Kidney (tissue), 14 donors: ENCODE results near the gene DNAL4. TPM values are rescaled to one million over a fixed set of nuclear protein-coding genes. Genes with fewer than 3 reads are reported as not detected.
A peak's percentile ranks its signal among the peaks of the same experiment; 100 is the strongest.

Source experiments
- DNase-seq, 5 donors: peaks; one replicate each; pipeline ENCODE4 v3.0.0-alpha.2; 2013 to 2020
- FAIRE-seq: peaks from 2 replicates; lab custom pipeline; 2012; peaks lifted over from hg19 to GRCh38; lab: Jason Lieb, UNC
- H3K27ac ChIP-seq, 2 donors: one replicate each; pipeline ENCODE4 v1.7.0; 2013; ENCODE audit warnings: low read depth in 2 of 2, low read length in 2 of 2, inconsistent platforms in 1 of 2
- H3K27me3 ChIP-seq: one replicate; pipeline ENCODE4 v1.7.1; 2013; ENCODE audit warnings: low read length, inconsistent platforms; ENCODE audit not compliant: control insufficient read depth, insufficient read depth
- H3K36me3 ChIP-seq, 3 donors: one replicate each; pipeline versions ENCODE4 v1.7.0 to v1.7.1; 2013; ENCODE audit warnings: low read length in 3 of 3, control low read depth in 1 of 3, inconsistent platforms in 1 of 3; ENCODE audit not compliant: insufficient read depth in 3 of 3, control insufficient read depth in 2 of 3
- H3K4me1 ChIP-seq, 3 donors: one replicate each; pipeline versions ENCODE4 v1.7.0 to v1.7.1; 2013; ENCODE audit warnings: low read length in 3 of 3, inconsistent platforms in 1 of 3, low read depth in 1 of 3; ENCODE audit not compliant: control insufficient read depth in 2 of 3, insufficient read depth in 2 of 3
- H3K4me3 ChIP-seq, 3 donors: one replicate each; pipeline versions ENCODE4 v1.7.0 to v1.8.1; 2013; ENCODE audit warnings: low read length in 3 of 3, control low read depth in 1 of 3, inconsistent platforms in 1 of 3
- H3K9ac ChIP-seq, 3 donors: one replicate each; pipeline versions ENCODE4 v1.7.0 to v1.7.1; 2013; ENCODE audit warnings: low read length in 3 of 3, control low read depth in 1 of 3, inconsistent platforms in 1 of 3
- H3K9me3 ChIP-seq, 3 donors: one replicate each; pipeline versions ENCODE4 v1.7.0 to v1.7.1; 2013; ENCODE audit warnings: low read length in 3 of 3, control low read depth in 1 of 3, inconsistent platforms in 1 of 3; ENCODE audit not compliant: control insufficient read depth in 2 of 3, insufficient read depth in 1 of 3
- CTCF ChIP-seq: IDR thresholded peaks from 3 replicates; pipeline ENCODE4 v1.5.1; 2012; ENCODE audit warnings: mild to moderate bottlenecking, moderate library complexity, borderline replicate concordance; ENCODE audit not compliant: insufficient read depth; ENCODE audit errors: extremely low read depth
- intact Hi-C: fragments of 100-400 bp; cut with DNase I; formaldehyde crosslinking; loops from one replicate; pipeline ENCODE4 v1.11.1; 2022
- polyA plus RNA-seq: library from polyadenylated mRNA; stranded (reverse); fragments of 350-450 nt; fragmentation: Illumina TruSeq; extraction: RNeasy Lipid Tissue Mini Kit (QIAGEN cat#74804); gene quantifications from one replicate; pipeline ENCODE4 v1.2.3, GENCODE V29; 2014; ENCODE audit warnings: low read depth, low replicate concordance; ENCODE audit not compliant: insufficient read depth
- total RNA-seq: library from RNA; stranded (reverse); fragmentation: NEBNext Ultra II Directional; extraction: Animal tissue kit (Norgen Biotek cat#: 25700); gene quantifications from one replicate; pipeline ENCODE4 v1.2.1, GENCODE V29; 2021
- donor health status: control.
- donor health status: control.
- donor health status: control.
- donor health status: control.
- donor health status: control.
- donor health status: DM: yes; HTN: yes; CAD: no.
- donor health status: Normal renal cell carcinoma (clear cell type).

Gene DNAL4
- total and polyA plus RNA-seq, 2 donors from 2014 or later = 26.5 to 39.7 TPM

DNA sequence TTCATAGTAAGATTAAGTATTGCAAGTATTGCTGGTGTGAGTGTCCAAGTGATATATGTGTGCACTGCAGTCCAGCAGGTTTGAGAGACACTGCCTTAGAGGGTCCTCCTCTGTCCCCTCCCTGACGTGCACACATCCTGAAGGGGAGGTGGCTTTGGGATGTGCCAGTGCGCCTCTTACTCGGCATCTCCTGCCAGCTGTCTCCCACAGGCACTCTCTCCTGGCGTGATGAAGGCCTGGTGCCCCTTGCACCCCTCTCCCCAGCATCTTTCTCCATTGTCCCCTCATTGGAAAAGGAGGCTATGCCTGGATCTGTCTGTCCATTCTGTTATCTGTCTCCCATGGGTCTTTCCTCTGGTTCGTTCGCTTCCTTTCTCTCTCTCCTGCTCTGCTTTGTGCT lies 64.0 kb downstream of the DNAL4 start:
- H3K9ac ChIP-seq = no peak overlapping the region
- intact Hi-C loops = no loop called here
- no peak for TF ChIP-seq CTCF
- no peak for FAIRE-seq
- peak in 2 of 5 donors; percentile 18 to 33 for DNase-seq
- H3K4me3 ChIP-seq = no peak overlapping the region
- no peak overlapping the region for H3K27ac ChIP-seq
- H3K9me3 ChIP-seq = no peaks in the 10 kb centered on the region
- H3K4me1 ChIP-seq = peaks cover 0 to 18% (median 12%) of the 10 kb centered on the region in 3 donors
- peaks cover 8 to 54% (median 45%) of the 10 kb centered on the region in 3 donors for H3K36me3 ChIP-seq
- H3K27me3 ChIP-seq = no peaks in the 10 kb centered on the region

DNA sequence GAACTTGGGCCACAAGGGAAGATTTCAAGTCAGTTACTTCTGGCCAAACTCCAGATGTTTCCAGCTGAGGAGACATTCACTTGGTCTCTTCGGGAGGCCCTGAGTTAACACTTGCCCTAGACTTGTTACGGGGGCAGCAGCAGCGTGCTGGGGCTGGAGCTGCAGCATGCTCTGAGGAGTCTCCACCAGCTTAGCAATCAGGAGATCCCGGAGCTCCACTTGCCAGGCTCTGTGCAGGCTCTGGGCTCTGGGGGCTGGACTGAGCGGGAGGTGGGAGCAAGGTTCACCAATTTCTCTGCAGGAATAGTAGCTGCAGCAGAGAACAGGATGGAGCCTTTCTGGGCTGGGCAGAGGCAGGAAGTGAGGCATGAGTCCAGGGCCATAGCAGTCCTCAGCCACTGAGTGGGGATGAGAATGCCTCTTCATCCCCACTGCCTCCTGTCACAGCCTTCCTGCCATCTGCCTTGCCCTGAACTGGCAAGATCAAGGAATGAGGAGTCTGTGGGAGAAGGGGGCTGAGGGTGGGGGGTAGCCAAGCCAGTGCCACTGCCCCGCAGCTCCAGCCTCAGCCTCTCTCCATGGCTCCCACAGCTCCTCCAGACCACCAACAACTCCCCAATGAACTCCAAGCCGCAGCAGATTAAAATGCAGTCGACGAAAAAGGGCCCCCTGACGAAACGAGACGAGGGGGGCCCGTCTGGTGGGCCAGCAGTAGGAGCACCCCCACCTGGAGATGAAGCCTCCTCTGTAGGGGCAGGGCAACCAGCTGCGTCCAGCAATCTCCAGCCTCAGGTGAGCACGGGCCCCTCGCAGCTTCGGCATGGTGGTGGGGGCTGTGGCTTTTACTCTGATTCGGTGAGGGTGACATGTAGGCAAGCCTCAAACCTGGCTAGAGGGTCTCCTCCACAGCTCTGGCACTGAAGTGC lies 64.8 kb downstream of the DNAL4 start:
- DNase-seq (peak in 2 of 5 donors; percentile 19 to 59), FAIRE-seq (no peak)
- Histone ChIP-seq H3K9me3 (no peaks in the 10 kb centered on the region), H3K36me3 (peaks cover 13 to 62% (median 53%) of the 10 kb centered on the region in 3 donors), H3K4me3 (no peak overlapping the region), H3K9ac (no peak overlapping the region), H3K27ac (no peak overlapping the region), H3K4me1 (peaks cover 0 to 18% (median 12%) of the 10 kb centered on the region in 3 donors), H3K27me3 (no peaks in the 10 kb centered on the region)
- TF ChIP-seq CTCF = no peak
- intact Hi-C loops = no loop called here

Other genes starting within 250 kb of the DNAL4 start
- gene DMC1, start 224.0 kb downstream of the DNAL4 start, total RNA-seq = 0.66 TPM
- gene DMC1, start 224.0 kb downstream of the DNAL4 start, polyA plus RNA-seq = not detected
- gene FAM227A, start 137.8 kb downstream of the DNAL4 start, total RNA-seq = 3.4 TPM
- gene FAM227A, start 137.8 kb downstream of the DNAL4 start, polyA plus RNA-seq = 0.80 TPM
- 36.0 TPM for gene CBY1, start 137.5 kb downstream of the DNAL4 start, total RNA-seq
- 67.2 TPM for gene CBY1, start 137.5 kb downstream of the DNAL4 start, polyA plus RNA-seq
- gene TOMM22, start 112.2 kb downstream of the DNAL4 start, total RNA-seq = 55.0 TPM
- 103 TPM for gene TOMM22, start 112.2 kb downstream of the DNAL4 start, polyA plus RNA-seq
- 42.8 TPM for gene JOSD1, start 93.2 kb downstream of the DNAL4 start, total RNA-seq
- 12.8 TPM for gene JOSD1, start 93.2 kb downstream of the DNAL4 start, polyA plus RNA-seq
- gene GTPBP1, start 88.2 kb downstream of the DNAL4 start, total RNA-seq = 52.0 TPM
- 11.7 TPM for gene GTPBP1, start 88.2 kb downstream of the DNAL4 start, polyA plus RNA-seq
- gene SUN2, start 38.1 kb downstream of the DNAL4 start, total RNA-seq = 199 TPM
- gene SUN2, start 38.1 kb downstream of the DNAL4 start, polyA plus RNA-seq = 41.7 TPM
- gene NPTXR, start 49.9 kb upstream of the DNAL4 start, total RNA-seq = 12.5 TPM
- 1.1 TPM for gene NPTXR, start 49.9 kb upstream of the DNAL4 start, polyA plus RNA-seq
- gene CBX6, start 78.1 kb upstream of the DNAL4 start, total RNA-seq = 113 TPM
- gene CBX6, start 78.1 kb upstream of the DNAL4 start, polyA plus RNA-seq = 24.9 TPM
- 1.2 TPM for gene APOBEC3A, start 163.5 kb upstream of the DNAL4 start, total RNA-seq
- not detected for gene APOBEC3A, start 163.5 kb upstream of the DNAL4 start, polyA plus RNA-seq
- 2.7 TPM for gene APOBEC3B, start 188.2 kb upstream of the DNAL4 start, total RNA-seq
- 1.0 TPM for gene APOBEC3B, start 188.2 kb upstream of the DNAL4 start, polyA plus RNA-seq
- gene APOBEC3C, start 220.1 kb upstream of the DNAL4 start, total RNA-seq = 19.8 TPM
- 9.5 TPM for gene APOBEC3C, start 220.1 kb upstream of the DNAL4 start, polyA plus RNA-seq
- gene APOBEC3D, start 227.0 kb upstream of the DNAL4 start, total RNA-seq = 4.3 TPM
- gene APOBEC3D, start 227.0 kb upstream of the DNAL4 start, polyA plus RNA-seq = 1.7 TPM
- gene APOBEC3F, start 246.7 kb upstream of the DNAL4 start, total RNA-seq = 16.3 TPM
- gene APOBEC3F, start 246.7 kb upstream of the DNAL4 start, polyA plus RNA-seq = 6.9 TPM